Suprapubic skin (tissue), 4 donors: ENCODE results near the gene PRSS36.
"Not testable (repeated sequence)": the region's sequence is repeated elsewhere in the genome, so short reads cannot be mapped to it uniquely, and the experiment has no call there.

Source experiments
- EP300 ChIP-seq: sonication (generic); formaldehyde crosslinking; IDR thresholded peaks from one replicate; pipeline ENCODE4 v1.6.1; 2017; ENCODE audit warnings: antibody characterized with exemption
- POLR2A ChIP-seq, 2 donors: fragments of 450-650 bp; IDR thresholded peaks; one replicate each; pipeline ENCODE4 v1.6.1; 2017; ENCODE audit warnings: antibody characterized with exemption in 2 of 2, mild to moderate bottlenecking in 2 of 2, moderate library complexity in 2 of 2
- POLR2AphosphoS5 ChIP-seq, 3 donors: sonication (generic); formaldehyde crosslinking; IDR thresholded peaks; one replicate each; pipeline ENCODE4 v1.6.1; 2017; ENCODE audit warnings: antibody characterized with exemption in 3 of 3
- TF ChIP-seq, protein P1 (sequence below), 2 donors: fragments of 200-600 bp in 1 of 2; fragments of 450-650 bp in 1 of 2; sonication (generic) in 1 of 2; IDR thresholded peaks; one replicate each; pipeline ENCODE4 v1.5.1; 2016 to 2019; ENCODE audit warnings: antibody characterized with exemption in 2 of 2, mild to moderate bottlenecking in 1 of 2, moderate library complexity in 1 of 2

DNA sequence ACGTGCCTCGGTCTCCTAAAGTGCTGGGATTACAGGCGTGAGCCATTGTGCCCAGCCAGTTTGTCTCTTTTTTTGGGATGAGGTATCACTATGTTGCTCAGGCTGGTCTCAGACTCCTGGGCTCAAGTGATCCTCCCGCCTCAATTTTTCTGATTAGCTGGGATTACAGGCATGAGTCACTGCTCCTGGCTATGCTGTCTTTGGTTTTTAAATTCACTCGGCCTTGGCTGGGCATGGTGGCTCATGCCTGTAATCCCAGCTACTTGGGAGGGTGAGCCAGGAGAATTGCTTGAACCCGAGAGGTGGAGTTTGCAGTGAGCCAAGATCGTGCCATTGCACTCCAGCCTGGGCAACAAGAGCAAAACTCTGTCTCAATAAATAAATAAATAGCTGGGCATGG is 5.4 kb downstream of the PRSS36 start:
- TF ChIP-seq, protein P1, sequence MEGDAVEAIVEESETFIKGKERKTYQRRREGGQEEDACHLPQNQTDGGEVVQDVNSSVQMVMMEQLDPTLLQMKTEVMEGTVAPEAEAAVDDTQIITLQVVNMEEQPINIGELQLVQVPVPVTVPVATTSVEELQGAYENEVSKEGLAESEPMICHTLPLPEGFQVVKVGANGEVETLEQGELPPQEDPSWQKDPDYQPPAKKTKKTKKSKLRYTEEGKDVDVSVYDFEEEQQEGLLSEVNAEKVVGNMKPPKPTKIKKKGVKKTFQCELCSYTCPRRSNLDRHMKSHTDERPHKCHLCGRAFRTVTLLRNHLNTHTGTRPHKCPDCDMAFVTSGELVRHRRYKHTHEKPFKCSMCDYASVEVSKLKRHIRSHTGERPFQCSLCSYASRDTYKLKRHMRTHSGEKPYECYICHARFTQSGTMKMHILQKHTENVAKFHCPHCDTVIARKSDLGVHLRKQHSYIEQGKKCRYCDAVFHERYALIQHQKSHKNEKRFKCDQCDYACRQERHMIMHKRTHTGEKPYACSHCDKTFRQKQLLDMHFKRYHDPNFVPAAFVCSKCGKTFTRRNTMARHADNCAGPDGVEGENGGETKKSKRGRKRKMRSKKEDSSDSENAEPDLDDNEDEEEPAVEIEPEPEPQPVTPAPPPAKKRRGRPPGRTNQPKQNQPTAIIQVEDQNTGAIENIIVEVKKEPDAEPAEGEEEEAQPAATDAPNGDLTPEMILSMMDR (IDR thresholded peaks at IDR 0.05): not testable (repeated sequence)
- TF ChIP-seq POLR2A (IDR thresholded peaks at IDR 0.05); POLR2AphosphoS5 (IDR thresholded peaks at IDR 0.05); EP300: not testable (repeated sequence)
